IPS-20b (cell line): ENCODE measurements around the gene SETD5.
A peak's percentile ranks its signal among the peaks of the same experiment; 100 is the strongest.

Experiments used
- H3K27ac ChIP-seq: one replicate; pipeline ENCODE4 v1.5.1; 2013; ENCODE audit warnings: low read length
- H3K27me3 ChIP-seq: 2 replicates; pipeline ENCODE4 v1.6.1; 2013; ENCODE audit warnings: mild to moderate bottlenecking, low read length, inconsistent platforms; ENCODE audit not compliant: insufficient read depth
- H3K36me3 ChIP-seq: 2 replicates; pipeline ENCODE4 v1.6.1; 2013; ENCODE audit warnings: low read depth, mild to moderate bottlenecking, inconsistent platforms, low read length, moderate library complexity; ENCODE audit not compliant: insufficient read depth
- H3K4me1 ChIP-seq: 2 replicates; pipeline ENCODE4 v1.6.1; 2013; ENCODE audit warnings: mild to moderate bottlenecking, control low read depth, inconsistent platforms, low read length, moderate library complexity; ENCODE audit not compliant: insufficient read depth
- H3K4me3 ChIP-seq: 2 replicates; pipeline ENCODE4 v1.5.1; 2013; ENCODE audit warnings: mild to moderate bottlenecking, low read length, inconsistent platforms
- H3K9ac ChIP-seq: 2 replicates; pipeline ENCODE4 v1.6.1; 2013; ENCODE audit warnings: low read depth, mild to moderate bottlenecking, inconsistent platforms, low read length, moderate library complexity
- H3K9me3 ChIP-seq: 2 replicates; pipeline ENCODE4 v1.6.1; 2013; ENCODE audit warnings: mild to moderate bottlenecking, low read depth, low read length, inconsistent platforms; ENCODE audit not compliant: insufficient read depth

Gene SETD5

DNA sequence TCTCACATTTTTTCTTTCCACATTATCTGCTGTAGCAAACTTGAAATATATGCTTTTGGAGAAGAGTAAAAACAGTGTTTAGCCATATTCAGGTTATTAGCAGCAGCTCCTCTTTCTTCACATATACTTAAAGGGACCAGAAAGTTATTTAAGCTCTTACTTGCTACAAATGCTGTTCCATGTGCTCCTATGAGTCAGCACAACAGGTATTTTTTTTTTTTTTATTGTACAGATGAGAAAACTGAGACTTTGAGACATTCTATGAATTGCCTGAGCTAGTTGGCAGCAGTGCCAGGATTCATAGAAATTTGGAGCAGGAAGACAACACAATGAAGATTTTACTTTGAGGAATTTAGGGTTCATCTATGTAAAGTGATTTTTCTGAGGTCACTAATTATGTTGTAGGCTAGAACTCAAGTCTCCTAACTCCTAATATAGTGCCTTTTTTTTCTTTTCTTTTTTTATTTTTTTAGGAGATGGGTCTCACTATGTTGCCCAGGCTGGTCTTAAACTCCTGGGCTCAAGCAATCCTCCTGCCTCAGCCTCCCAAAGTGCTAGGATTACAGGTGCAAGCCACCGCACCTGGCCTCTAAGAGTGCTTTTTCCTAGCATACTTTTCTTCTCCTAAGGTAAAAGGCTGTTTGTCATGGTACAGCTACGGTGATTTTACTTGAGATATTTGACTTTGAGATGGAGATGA, 23.6 kb downstream of the SETD5 start:
- Histone ChIP-seq H3K4me3 (no peak overlapping the region), H3K4me1 (peaks cover 19% of the 10 kb centered on the region; the same call in 1 of the 2 replicates), H3K9me3 (no peaks in the 10 kb centered on the region), H3K27me3 (no peaks in the 10 kb centered on the region), H3K36me3 (peaks cover 42% of the 10 kb centered on the region), H3K9ac (no peak overlapping the region), H3K27ac (no peak overlapping the region)

- peak overlapping the region; percentile 80; the same call in 1 of the 2 replicates for H3K9ac ChIP-seq
Observed at GRCh38 chr3:9422712-9423424, 25.5 kb downstream of the SETD5 start.

GRCh38 chr3:9428411-9428810, 31.0 kb downstream of the SETD5 start:
- no peak overlapping the region for H3K4me3 ChIP-seq
- H3K36me3 ChIP-seq, result peaks cover 100% of the 10 kb centered on the region
- no peaks in the 10 kb centered on the region for H3K9me3 ChIP-seq
- H3K27ac ChIP-seq, result no peak overlapping the region
- H3K27me3 ChIP-seq, result no peaks in the 10 kb centered on the region
- H3K9ac ChIP-seq, result no peak overlapping the region
- no peaks in the 10 kb centered on the region for H3K4me1 ChIP-seq

More at GRCh38 chr3:9422712-9423424, 25.5 kb downstream of the SETD5 start:
- Histone ChIP-seq H3K9me3 (no peaks in the 10 kb centered on the region), H3K27ac (peak overlapping the region; percentile 89), H3K27me3 (no peaks in the 10 kb centered on the region), H3K36me3 (peaks cover 53% of the 10 kb centered on the region), H3K4me3 (peak overlapping the region; percentile 24; the same call in 1 of the 2 replicates), H3K4me1 (peaks cover 19% of the 10 kb centered on the region; the same call in 1 of the 2 replicates)

- no peak overlapping the region for H3K4me3 ChIP-seq
- no peaks in the 10 kb centered on the region for H3K9me3 ChIP-seq
- H3K36me3 ChIP-seq, result peaks cover 100% of the 10 kb centered on the region
- no peaks in the 10 kb centered on the region for H3K27me3 ChIP-seq
- no peak overlapping the region for H3K27ac ChIP-seq
- no peaks in the 10 kb centered on the region for H3K4me1 ChIP-seq
- H3K9ac ChIP-seq, result no peak overlapping the region
Observed at GRCh38 chr3:9430733-9431132, 33.3 kb downstream of the SETD5 start.

GRCh38 chr3:9433627-9434521, 36.5 kb downstream of the SETD5 start:
- no peak overlapping the region for H3K4me3 ChIP-seq
- H3K27ac ChIP-seq, result no peak overlapping the region
- no peaks in the 10 kb centered on the region for H3K4me1 ChIP-seq
- H3K9ac ChIP-seq, result no peak overlapping the region
- no peaks in the 10 kb centered on the region for H3K27me3 ChIP-seq
- H3K36me3 ChIP-seq, result peaks cover 99% of the 10 kb centered on the region
- H3K9me3 ChIP-seq, result no peaks in the 10 kb centered on the region

DNA sequence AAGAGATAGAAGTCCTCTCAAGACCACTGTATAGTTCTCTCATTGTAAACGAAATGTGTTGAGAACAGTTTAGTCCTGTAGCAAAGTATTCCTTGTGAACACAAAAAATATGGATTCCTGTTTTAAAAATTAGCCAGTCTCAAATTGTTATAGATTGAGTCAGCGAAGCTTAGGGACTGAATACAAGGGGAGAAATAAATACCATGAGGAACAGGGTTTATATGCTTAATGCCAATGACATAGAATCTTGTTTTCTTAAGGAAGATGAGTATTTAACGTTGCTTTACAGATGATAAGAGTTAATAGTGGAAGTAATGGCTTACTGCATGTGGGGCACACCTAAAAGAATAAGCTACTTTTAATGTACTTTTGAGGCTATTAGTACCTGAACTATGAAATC, 37.9 kb downstream of the SETD5 start:
- Histone ChIP-seq H3K27ac (no peak overlapping the region), H3K9ac (no peak overlapping the region), H3K9me3 (no peaks in the 10 kb centered on the region), H3K4me3 (no peak overlapping the region), H3K4me1 (no peaks in the 10 kb centered on the region), H3K36me3 (peaks cover 99% of the 10 kb centered on the region), H3K27me3 (no peaks in the 10 kb centered on the region)

GRCh38 chr3:9439331-9439730, 41.9 kb downstream of the SETD5 start:
- H3K4me3 ChIP-seq, result no peak overlapping the region
- H3K9me3 ChIP-seq, result no peaks in the 10 kb centered on the region
- H3K9ac ChIP-seq, result no peak overlapping the region
- H3K27ac ChIP-seq, result no peak overlapping the region
- H3K36me3 ChIP-seq, result peaks cover 99% of the 10 kb centered on the region
- no peaks in the 10 kb centered on the region for H3K4me1 ChIP-seq
- no peaks in the 10 kb centered on the region for H3K27me3 ChIP-seq

DNA sequence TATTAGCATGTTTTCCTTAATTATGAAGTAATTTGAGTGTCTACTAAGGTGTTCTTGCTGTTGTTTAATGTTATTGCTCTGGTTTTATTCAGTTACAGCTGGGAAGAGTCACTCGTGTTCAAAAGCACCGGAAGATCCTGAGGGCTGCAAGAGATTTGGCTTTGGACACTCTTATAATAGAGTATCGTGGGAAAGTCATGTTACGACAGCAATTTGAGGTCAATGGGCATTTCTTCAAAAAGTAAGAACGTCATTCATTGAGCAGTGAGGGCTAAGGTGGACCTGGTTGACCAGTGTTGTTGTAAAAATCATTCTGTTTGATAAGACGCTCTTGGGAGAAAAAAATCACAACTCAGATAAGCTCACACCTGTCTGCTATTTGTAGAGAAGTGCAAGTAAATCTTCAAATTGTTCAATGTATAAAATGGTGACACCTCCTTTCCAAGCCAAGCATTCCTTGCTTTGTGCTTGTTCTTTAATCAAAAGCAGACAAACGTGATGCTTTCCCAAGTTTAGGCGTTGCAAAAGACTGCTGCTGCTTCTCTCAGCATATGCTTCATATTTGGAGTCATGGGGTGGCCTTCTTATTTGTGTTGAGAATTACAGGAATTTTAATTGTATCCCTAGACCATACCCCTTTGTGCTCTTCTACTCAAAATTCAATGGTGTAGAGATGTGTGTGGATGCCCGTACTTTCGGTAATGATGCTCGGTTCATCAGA, 44.2 kb downstream of the SETD5 start:
- Histone ChIP-seq H3K9ac (no peak overlapping the region), H3K27ac (no peak overlapping the region), H3K36me3 (peaks cover 96% of the 10 kb centered on the region), H3K4me1 (no peaks in the 10 kb centered on the region), H3K9me3 (no peaks in the 10 kb centered on the region), H3K27me3 (no peaks in the 10 kb centered on the region), H3K4me3 (no peak overlapping the region)

DNA sequence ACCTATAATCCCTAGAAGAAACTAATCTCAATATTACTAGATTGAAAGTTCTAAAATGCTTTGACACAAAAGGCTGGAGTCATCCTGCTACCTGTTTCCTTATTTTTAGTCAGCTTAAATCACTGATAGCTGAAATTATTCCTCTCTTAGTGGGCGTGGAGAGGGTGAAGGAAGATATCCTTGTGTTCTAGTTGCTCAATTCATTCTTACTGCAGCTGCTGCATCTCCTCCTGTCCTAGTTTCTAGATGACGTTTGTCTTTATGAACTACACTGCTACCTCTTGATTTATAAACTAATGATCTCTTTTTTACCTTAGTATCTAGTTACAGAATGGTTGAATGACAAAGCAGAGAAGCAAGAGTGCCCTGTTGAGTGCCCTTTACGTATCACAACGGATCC, 50.7 kb downstream of the SETD5 start:
- no peaks in the 10 kb centered on the region for H3K4me1 ChIP-seq
- H3K9me3 ChIP-seq, result no peaks in the 10 kb centered on the region
- no peak overlapping the region for H3K9ac ChIP-seq
- H3K4me3 ChIP-seq, result no peak overlapping the region
- no peaks in the 10 kb centered on the region for H3K27me3 ChIP-seq
- H3K36me3 ChIP-seq, result peaks cover 96% of the 10 kb centered on the region
- no peak overlapping the region for H3K27ac ChIP-seq

DNA sequence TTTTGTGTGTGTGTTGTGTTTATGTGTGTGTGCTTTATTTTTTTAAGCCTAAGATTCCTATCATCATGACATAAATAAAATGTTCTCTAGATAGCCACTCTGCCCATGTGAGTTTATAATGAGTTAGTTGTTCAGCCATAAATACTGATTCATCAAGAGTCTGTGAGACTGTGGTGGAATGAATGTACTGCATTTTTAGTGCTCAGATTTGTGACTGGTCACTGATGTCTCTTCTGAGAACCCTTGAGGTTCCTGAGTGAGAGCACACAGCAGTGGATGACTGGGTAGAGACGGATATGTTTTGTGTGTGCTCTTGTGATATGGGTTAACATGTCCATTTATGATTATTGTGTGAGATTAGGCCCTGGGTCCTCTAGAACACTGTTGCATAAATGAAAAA, 51.2 kb downstream of the SETD5 start:
- Histone ChIP-seq H3K9ac (no peak overlapping the region), H3K4me3 (no peak overlapping the region), H3K27me3 (no peaks in the 10 kb centered on the region), H3K36me3 (peaks cover 96% of the 10 kb centered on the region), H3K27ac (no peak overlapping the region), H3K4me1 (no peaks in the 10 kb centered on the region), H3K9me3 (no peaks in the 10 kb centered on the region)

DNA sequence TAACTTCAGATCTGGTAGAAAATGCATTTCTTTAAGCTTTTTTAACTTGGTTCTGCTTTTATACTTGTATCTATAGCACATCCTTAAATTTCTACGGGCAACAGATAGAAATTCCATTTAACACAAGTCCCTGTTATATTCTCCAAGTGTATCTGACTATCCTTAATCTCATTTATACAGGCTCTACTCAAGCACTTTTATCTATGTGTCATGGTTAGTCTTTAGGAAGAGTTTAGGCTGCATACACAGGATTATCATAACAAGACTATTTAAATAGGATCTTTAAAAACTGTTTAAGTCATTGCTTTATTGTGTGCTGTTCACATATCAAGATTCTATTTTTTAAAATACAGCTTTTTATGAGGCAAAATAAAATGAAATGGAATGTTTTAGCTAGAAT, 52.7 kb downstream of the SETD5 start:
- no peaks in the 10 kb centered on the region for H3K9me3 ChIP-seq
- no peaks in the 10 kb centered on the region for H3K27me3 ChIP-seq
- no peaks in the 10 kb centered on the region for H3K4me1 ChIP-seq
- no peak overlapping the region for H3K4me3 ChIP-seq
- no peak overlapping the region for H3K9ac ChIP-seq
- H3K36me3 ChIP-seq, result peaks cover 96% of the 10 kb centered on the region
- H3K27ac ChIP-seq, result no peak overlapping the region
